GM18861 (cell line): Measurements from ENCODE around the gene GLUL.
"Not testable (repeated sequence)": the region's sequence is repeated elsewhere in the genome, so short reads cannot be mapped to it uniquely, and the experiment has no call there.

Source experiments
- ATAC-seq: cut with Tn5 transposase; IDR thresholded peaks from one replicate; pipeline ENCODE4 v1.9.1; 2021; ENCODE audit not compliant: unreplicated experiment

GLUL gene

GRCh38 chr1:182394055-182394775 is 2.6 kb upstream of the GLUL start:
- ATAC-seq = no peak

GRCh38 chr1:182392050-182393028 is 749 bp upstream of the GLUL start:
- no peak for ATAC-seq

DNA sequence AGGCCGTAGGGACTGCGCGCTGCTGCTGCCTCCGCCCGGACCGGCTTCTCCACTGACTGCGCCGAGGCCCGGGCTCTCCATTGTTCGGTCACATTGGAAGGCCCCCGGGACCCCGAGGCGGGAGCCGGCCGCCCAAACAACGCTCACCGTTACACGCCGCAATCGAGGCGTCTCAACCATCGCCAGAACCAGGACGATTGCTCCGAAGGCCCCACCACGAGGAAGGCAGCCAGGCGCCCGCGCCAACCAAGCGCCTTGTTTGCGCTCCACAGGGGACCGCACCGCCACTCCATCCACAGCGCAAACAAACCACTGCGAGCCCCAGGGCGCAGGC is 595 bp downstream of the GLUL start:
- ATAC-seq = peak; percentile 1

DNA sequence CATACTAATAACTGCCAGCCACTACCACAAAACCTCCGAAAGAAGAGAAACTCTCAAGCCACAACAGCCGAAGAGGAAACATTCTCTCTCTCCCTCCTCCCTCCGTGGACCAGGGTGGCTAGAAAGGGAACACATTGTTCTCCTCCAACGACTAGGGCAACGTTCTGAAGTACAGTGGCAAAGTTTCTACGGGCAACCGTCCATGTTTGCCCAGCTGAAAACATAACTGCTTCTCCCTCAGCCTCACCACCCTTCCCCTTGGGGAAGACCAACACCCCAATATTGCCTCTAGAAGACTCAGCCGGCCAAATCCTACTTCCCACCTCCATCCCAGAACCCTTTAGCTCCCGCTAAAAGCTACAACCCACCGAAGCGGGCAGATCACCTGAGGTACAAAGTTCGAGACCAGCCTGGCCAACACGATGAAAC is 2.0 kb downstream of the GLUL start:
- no peak for ATAC-seq

- ATAC-seq = no peak
Observed at GRCh38 chr1:182388392-182389134, 3.0 kb downstream of the GLUL start.

GRCh38 chr1:182387566-182387965 is 4.0 kb downstream of the GLUL start:
- no peak for ATAC-seq

DNA sequence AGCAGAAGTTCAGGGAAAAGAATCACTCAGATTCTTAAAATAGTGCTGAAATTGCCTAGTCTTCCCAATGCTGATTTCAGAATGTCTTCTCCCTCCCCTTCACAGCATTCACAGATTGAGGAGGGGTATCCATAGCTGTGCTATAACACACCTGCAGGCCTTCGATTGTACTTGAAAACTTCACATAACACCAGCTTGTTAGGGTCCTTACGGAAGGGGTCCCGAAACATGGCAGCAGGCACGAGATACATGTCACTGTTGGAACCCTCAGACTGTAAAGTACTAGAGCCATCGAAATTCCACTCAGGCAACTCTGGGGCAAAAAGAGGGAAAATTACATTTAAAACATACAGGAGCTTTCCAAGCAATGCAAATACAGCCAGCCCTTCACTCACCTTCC is 4.6 kb downstream of the GLUL start:
- ATAC-seq = no peak

- no peak for ATAC-seq
Observed at GRCh38 chr1:182385885-182386853, 5.4 kb downstream of the GLUL start.

DNA sequence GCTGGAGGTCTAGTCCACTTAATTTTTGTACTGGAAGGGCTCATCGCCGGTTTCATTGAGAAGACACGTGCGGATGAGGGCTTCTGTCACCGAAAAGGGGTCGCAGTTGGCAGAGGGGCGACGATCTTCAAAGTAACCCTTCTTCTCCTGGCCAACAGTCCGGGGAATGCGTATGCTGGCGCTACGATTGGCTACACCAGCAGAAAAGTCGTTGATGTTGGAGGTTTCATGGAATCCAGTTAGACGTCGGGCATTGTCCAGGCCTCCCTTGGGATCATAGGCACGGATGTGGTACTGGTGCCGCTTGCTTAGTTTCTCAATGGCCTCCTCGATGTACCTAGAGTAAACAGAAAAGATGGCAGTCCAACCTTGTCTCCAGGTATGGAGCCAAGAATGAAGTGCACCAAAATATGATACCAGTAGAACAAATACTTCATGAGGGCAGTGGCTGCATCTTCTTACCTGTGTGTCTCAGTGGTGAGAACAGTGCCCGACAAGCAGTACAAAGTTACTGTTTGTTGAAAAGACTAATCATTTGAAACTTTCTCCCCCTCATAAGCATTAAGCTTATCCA is 7.1 kb downstream of the GLUL start:
- ATAC-seq = no peak

DNA sequence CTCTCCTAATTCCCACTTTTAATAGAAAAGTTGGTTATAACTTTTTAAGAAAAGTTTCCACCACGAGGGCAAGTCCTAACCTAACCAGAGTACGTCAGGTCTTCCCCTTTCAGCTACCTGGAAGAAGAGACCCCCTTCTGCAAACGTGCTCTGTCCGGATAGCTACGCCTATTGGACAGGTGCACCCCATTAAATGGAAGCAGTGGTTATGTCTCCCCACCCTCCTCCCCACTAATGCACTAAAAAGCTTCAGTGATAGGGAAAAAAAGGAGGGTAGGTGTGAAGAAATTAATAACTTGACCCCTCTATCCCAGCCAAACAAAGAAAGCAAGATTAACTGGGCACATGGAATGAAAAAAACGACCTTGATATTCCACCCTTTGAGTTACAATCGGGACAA is 7.7 kb downstream of the GLUL start:
- ATAC-seq = no peak

DNA sequence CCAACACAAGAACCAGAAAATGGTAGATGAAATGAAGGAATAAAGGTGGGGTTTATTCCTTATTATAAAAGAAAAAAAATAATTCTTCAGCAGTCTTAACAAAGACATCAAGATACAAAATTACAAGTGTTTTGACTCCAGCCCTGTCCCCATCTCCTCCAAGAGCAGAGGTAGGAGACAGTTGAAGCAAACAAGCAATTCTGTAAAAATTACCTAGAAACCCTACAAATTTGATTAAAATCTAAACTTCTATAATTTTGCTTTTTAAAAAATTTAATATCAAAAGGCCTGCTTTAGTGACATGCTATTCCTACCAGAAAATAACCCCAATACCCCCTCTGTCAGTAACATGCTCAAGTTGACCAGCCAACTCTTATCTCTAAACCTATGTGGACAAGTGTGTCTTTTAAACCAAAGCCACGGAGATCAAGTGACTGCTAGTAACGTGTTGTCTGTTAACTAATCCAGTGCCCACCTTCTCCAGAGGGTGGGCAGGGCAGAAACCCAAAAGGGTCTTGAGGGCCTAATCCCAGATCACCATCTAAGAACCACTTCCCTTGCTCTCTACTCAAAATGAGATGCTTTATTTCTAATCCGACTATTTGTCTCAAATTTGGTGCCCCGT is 8.4 kb downstream of the GLUL start:
- ATAC-seq = no peak

DNA sequence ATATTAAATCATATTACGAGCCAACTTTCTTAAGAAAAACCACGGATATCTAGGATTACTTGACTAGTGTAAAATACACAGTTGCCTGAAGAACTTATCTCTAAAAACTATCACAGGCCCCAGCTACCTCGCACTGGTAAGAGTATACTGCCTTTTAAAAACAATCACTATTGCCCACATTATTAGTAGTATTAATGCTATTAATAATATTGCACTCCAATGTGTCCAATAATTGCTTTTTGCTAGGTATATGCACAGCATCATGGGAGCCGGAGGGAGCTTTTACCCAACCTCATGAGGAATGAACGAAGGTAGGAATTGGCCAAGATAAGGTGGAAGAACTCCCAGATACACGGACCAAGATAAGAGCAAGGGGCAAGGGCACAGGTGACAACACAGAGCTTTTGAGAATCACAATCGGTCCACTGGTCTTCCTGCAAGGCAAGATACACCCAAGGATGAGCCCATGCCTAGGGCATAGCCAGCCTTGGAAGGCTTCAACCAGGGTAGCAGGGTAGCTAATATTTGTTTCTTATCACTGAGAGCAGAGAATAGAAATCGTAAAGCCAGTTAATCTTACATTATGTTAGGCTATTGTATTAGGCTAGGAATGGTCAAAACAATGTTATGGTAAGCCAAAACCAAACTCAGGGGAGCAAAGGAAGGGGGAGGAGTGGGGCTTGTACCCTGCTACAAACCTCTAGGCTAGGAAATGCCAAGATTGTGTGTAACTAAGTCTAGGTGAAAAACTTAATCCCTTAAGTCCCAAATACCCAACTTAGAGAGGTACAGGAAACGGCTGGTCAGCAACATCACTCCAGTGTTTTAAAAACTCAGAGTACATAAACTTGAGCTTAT is 9.4 kb downstream of the GLUL start:
- no peak for ATAC-seq

GRCh38 chr1:182380199-182380598 is 11.4 kb downstream of the GLUL start:
- no peak for ATAC-seq

- ATAC-seq = not testable (repeated sequence)
Observed at GRCh38 chr1:182379781-182380180, 11.8 kb downstream of the GLUL start.

DNA sequence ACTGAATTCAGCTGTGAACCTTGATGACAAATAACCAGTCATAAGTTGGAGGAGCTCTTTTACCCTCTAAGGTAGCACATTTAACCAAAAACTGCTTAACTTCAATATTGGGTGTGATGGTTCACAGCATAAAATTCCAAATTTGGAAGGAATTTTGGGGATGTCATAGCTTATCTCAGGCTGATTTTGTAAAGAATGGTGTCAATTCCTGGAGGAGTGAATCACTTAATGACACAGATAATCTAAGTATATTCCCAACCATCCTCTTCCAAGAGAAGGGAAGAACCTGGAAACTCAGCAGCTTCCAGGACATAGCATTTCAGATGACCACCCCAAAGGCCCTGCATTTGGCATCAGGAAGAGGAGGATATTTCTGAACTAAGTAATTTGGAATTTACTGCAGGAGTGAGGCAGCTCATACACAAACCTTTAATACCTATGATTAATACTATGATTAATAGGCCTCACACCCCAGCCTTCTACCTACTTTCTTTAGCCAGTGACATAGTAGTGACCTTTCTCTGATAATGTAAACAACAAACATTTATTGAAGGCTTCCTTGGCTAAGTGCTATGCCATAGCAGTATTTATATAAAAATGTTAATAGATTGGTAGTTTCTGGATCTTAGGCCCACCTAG is 14.5 kb downstream of the GLUL start:
- no peak for ATAC-seq

GRCh38 chr1:182374101-182374834 is 17.3 kb downstream of the GLUL start:
- ATAC-seq = no peak

DNA sequence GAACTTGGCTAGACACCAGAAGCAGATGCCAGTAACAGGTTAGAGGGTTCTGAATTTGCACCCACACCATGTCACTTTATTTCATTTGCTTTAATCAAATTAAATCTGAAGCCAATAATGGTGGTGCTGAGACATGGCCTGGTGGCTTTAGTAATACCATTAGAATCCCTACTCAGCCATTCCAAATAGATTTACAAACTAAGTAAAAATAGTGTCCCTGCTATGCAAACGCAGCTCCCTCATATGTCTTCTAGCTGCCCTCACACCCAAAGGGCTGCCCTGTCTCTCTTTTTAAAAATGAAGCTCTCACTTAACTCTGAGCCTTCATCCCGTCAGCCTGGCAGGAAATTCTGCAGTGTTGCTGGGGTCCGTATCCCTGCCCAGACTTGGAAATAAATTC is 21.1 kb downstream of the GLUL start:
- ATAC-seq = no peak
